Stimulated activated effector memory CD8-positive, alpha-beta T cell treated with anti-CD3 and anti-CD28 coated beads, Interleukin-12 subunit alpha, Interleukin-12 subunit beta, amount 100 ng/mL, for 72 hours (primary cell): ENCODE measurements around the gene CRYBA4.
A peak's percentile ranks its signal among the peaks of the same experiment; 100 is the strongest.
"Not testable (repeated sequence)": the region's sequence is repeated elsewhere in the genome, so short reads cannot be mapped to it uniquely, and the experiment has no call there.

Source experiments
- ATAC-seq: fragments of 150-1000 bp; cut with Tn5 transposase; 2 replicates; pipeline ENCODE4 v1.10.0; 2021
- DNase-seq, 2 donors: peaks; one replicate each; pipeline ENCODE4 v3.0.0; 2021 to 2022; ENCODE audit warnings: low spot score in 2 of 2
- H3K27ac Mint-ChIP-seq: one replicate; pipeline ENCODE4 v1.8.0; 2022; ENCODE audit warnings: mild to moderate bottlenecking, mixed read lengths
- H3K36me3 Mint-ChIP-seq: one replicate; pipeline ENCODE4 v1.8.0; 2022; ENCODE audit warnings: mild to moderate bottlenecking, mixed read lengths
- H3K4me1 Mint-ChIP-seq: one replicate; pipeline ENCODE4 v1.8.0; 2022; ENCODE audit warnings: mixed read lengths
- H3K4me3 Mint-ChIP-seq: one replicate; pipeline ENCODE4 v1.8.0; 2022; ENCODE audit warnings: mild to moderate bottlenecking, mixed read lengths
- H3K9me3 Mint-ChIP-seq: one replicate; pipeline ENCODE4 v1.8.0; 2022; ENCODE audit warnings: mixed read lengths

The CRYBA4 gene

GRCh38 chr22:26610072-26610958, 11.4 kb upstream of the CRYBA4 start:
- DNase-seq (peak; percentile 35 to 79), ATAC-seq (peak; percentile 93)
- no peaks in the 10 kb centered on the region for H3K9me3 Mint-ChIP-seq
- peaks cover 12% of the 10 kb centered on the region for H3K36me3 Mint-ChIP-seq
- H3K4me3 Mint-ChIP-seq, result peak overlapping the region; percentile 66
- H3K4me1 Mint-ChIP-seq, result peaks cover 35% of the 10 kb centered on the region
- H3K27ac Mint-ChIP-seq, result peak overlapping the region; percentile 89

GRCh38 chr22:26610996-26611395, 10.8 kb upstream of the CRYBA4 start:
- peak; percentile 64 for ATAC-seq
- DNase-seq, result no peak
- Mint-ChIP-seq H3K9me3 (no peaks in the 10 kb centered on the region), H3K4me1 (peaks cover 35% of the 10 kb centered on the region), H3K27ac (peak overlapping the region; percentile 89), H3K4me3 (peak overlapping the region; percentile 66), H3K36me3 (peaks cover 12% of the 10 kb centered on the region)

DNA sequence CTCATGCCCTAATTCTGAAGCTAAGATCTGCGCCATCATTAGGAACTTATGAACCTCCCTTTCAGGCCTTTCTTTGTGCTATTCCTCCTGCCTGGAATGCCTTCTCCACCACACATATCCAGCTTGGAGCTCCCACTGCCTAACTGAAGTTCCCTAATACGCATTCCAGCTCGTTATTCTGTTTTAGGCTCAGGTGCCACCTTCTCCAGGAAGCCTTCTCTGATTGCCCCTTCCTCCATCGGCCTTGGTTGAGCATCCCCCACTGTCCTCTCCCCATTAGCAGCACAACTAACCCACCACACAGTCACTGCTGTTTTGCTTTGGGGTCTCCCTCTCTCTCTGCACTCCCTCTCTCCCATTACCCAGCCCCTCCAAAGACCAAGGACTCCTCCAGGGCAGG, 9.1 kb upstream of the CRYBA4 start:
- Mint-ChIP-seq H3K4me3 (no peak overlapping the region), H3K36me3 (peaks cover 12% of the 10 kb centered on the region), H3K27ac (peak overlapping the region; percentile 46), H3K9me3 (no peaks in the 10 kb centered on the region), H3K4me1 (peaks cover 40% of the 10 kb centered on the region)
- ATAC-seq (no peak), DNase-seq (no peak)

- not testable (repeated sequence) for H3K27ac Mint-ChIP-seq, H3K9me3 Mint-ChIP-seq, DNase-seq, ATAC-seq, H3K4me3 Mint-ChIP-seq
- peaks cover 12% of the 10 kb centered on the region for H3K36me3 Mint-ChIP-seq
- peaks cover 41% of the 10 kb centered on the region for H3K4me1 Mint-ChIP-seq
Observed at GRCh38 chr22:26613753-26614152, 8.0 kb upstream of the CRYBA4 start.

- DNase-seq, result no peak
- Mint-ChIP-seq H3K27ac (no peak overlapping the region), H3K36me3 (peaks cover 12% of the 10 kb centered on the region), H3K4me1 (peaks cover 41% of the 10 kb centered on the region), H3K9me3 (no peaks in the 10 kb centered on the region), H3K4me3 (no peak overlapping the region)
- ATAC-seq, result no peak
Observed at GRCh38 chr22:26614322-26614721, 7.4 kb upstream of the CRYBA4 start.

DNA sequence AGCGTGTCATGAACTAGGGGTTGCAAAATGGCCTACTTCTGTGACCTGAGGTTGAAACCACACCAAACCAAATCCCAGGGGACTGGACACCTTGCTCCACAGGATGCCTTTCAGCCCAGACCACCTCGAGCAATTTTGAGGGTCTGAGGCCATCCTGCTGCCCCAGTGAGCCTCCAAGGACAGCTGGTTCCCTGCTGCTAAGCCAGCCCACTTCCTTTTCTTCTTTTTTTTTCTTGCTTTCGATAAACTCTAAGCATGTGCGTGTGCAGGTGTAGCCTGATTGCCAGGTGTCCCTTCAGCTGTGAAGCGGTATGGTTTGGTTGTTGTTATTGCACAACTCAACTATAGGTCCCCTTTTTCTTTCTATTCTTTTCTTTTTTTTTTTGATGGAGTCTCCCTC, 6.6 kb upstream of the CRYBA4 start:
- DNase-seq, result no peak
- Mint-ChIP-seq H3K4me1 (peaks cover 41% of the 10 kb centered on the region), H3K9me3 (no peaks in the 10 kb centered on the region), H3K27ac (no peak overlapping the region), H3K36me3 (peaks cover 10% of the 10 kb centered on the region), H3K4me3 (no peak overlapping the region)
- no peak for ATAC-seq

- Mint-ChIP-seq H3K9me3 (no peaks in the 10 kb centered on the region), H3K36me3 (peaks cover 6% of the 10 kb centered on the region), H3K4me3 (no peak overlapping the region), H3K27ac (peak overlapping the region; percentile 3), H3K4me1 (peaks cover 33% of the 10 kb centered on the region)
- DNase-seq (no peak), ATAC-seq (no peak)
Observed at GRCh38 chr22:26615830-26616435, 5.8 kb upstream of the CRYBA4 start.

DNA sequence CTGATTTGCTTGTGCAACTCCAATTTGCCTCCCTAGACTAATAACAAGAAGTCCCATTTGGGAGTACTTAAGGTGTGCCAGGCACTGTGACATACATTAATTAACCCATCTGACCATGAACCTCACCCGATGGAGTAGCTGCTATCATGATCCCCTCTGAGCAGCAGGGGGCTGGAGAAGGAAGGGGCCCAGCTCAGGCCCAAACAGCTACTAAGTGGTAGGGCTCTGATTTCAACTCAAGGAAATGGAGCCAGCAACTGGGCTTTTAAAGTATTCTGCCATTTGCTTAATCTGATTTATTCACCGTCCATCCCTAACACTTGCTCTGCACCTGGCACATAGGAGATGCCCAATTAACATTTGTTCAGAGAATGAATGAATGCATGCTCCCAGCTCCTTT, 5.1 kb upstream of the CRYBA4 start:
- H3K27ac Mint-ChIP-seq, result peak overlapping the region; percentile 3
- DNase-seq, result no peak
- H3K4me1 Mint-ChIP-seq, result peaks cover 33% of the 10 kb centered on the region
- no peaks in the 10 kb centered on the region for H3K9me3 Mint-ChIP-seq
- ATAC-seq, result no peak
- H3K4me3 Mint-ChIP-seq, result no peak overlapping the region
- peaks cover 6% of the 10 kb centered on the region for H3K36me3 Mint-ChIP-seq

DNA sequence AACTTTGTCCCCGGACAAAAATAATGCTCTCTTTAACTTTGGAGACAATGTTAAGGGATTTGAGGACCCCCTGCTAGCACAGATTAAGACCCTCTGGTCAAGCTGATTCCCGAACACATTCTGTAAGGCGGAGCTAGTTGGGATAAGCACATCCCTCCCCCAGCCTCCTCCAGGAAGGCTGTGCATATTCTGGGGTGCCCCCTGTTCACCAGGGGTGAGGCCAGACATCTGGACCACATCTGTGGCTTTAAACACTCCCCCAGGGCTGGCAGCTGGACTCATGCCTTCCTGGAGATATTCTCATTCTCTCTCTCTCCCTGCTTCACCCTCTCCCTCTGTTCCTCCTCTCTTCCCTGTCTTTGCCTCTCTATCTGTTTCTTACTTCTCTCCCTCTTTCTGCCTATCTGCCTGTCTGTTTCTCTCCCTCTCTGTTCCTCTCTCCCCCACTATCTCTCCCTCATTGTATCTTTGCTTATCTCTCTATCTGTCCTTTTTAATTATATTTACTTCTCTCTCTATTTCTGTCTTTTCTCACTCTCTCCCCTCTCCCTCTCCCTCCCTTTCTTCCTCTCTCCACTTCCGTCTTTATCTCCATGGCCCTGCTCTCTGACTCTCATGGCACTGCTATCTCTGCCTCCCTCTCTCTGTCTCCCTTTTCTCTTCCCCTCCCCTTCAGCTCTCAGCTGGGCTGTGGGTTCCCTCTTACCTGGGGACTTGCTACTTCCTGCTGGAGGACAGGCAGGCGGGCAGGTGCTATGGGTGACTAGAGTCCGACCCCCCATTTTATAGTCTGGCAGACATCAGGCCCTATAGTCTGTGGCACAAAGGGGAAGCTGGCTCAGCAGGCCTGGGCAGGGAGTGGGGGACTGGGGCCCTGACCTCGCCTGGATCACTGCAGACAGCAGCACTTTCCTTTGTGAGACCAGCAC, 4.2 kb upstream of the CRYBA4 start, which contains the start of gene CRYBB1:
Gene CRYBB1, minus strand, starts transcription at position 757 of the 929 bp plus-strand sequence. CDS start 1,708 bp downstream, outside the sequence.
- Mint-ChIP-seq H3K4me3 (no peak within 1 kb of the TSS), H3K27ac (peak within 1 kb of the TSS; percentile 72), H3K36me3 (peaks cover 6% of the 10 kb centered on the region), H3K9me3 (no peaks in the 10 kb centered on the region), H3K4me1 (peaks cover 30% of the 10 kb centered on the region)
- ATAC-seq (peak; percentile 8), DNase-seq (no peak)

- ATAC-seq, result no peak
- H3K4me3 Mint-ChIP-seq, result no peak overlapping the region
- DNase-seq, result no peak
- H3K9me3 Mint-ChIP-seq, result no peaks in the 10 kb centered on the region
- peaks cover 23% of the 10 kb centered on the region for H3K4me1 Mint-ChIP-seq
- peak overlapping the region; percentile 72 for H3K27ac Mint-ChIP-seq
- no peaks in the 10 kb centered on the region for H3K36me3 Mint-ChIP-seq
Observed at GRCh38 chr22:26618455-26618854, 3.3 kb upstream of the CRYBA4 start.

GRCh38 chr22:26619510-26619909, 2.3 kb upstream of the CRYBA4 start:
- Mint-ChIP-seq H3K4me1 (peaks cover 23% of the 10 kb centered on the region), H3K27ac (peak overlapping the region; percentile 72), H3K4me3 (no peak overlapping the region), H3K9me3 (peaks cover 8% of the 10 kb centered on the region), H3K36me3 (no peaks in the 10 kb centered on the region)
- no peak for DNase-seq
- ATAC-seq, result no peak

GRCh38 chr22:26620197-26620596, 1.6 kb upstream of the CRYBA4 start:
- peaks cover 8% of the 10 kb centered on the region for H3K9me3 Mint-ChIP-seq
- peaks cover 23% of the 10 kb centered on the region for H3K4me1 Mint-ChIP-seq
- no peaks in the 10 kb centered on the region for H3K36me3 Mint-ChIP-seq
- ATAC-seq (no peak), DNase-seq (no peak)
- H3K27ac Mint-ChIP-seq, result peak overlapping the region; percentile 72
- no peak overlapping the region for H3K4me3 Mint-ChIP-seq

GRCh38 chr22:26623984-26624383, 2.2 kb downstream of the CRYBA4 start:
- Mint-ChIP-seq H3K4me3 (no peak overlapping the region), H3K4me1 (peaks cover 24% of the 10 kb centered on the region), H3K36me3 (peaks cover 7% of the 10 kb centered on the region), H3K9me3 (peaks cover 8% of the 10 kb centered on the region), H3K27ac (peak overlapping the region; percentile 5)
- ATAC-seq (no peak), DNase-seq (no peak)

- peaks cover 8% of the 10 kb centered on the region for H3K9me3 Mint-ChIP-seq
- H3K4me1 Mint-ChIP-seq, result peaks cover 16% of the 10 kb centered on the region
- H3K27ac Mint-ChIP-seq, result peak overlapping the region; percentile 5
- no peak for DNase-seq
- ATAC-seq, result no peak
- no peak overlapping the region for H3K4me3 Mint-ChIP-seq
- H3K36me3 Mint-ChIP-seq, result peaks cover 7% of the 10 kb centered on the region
Observed at GRCh38 chr22:26624803-26625202, 3.0 kb downstream of the CRYBA4 start.
